ENCODE data around the gene B9D1.

The B9D1 gene

DNA sequence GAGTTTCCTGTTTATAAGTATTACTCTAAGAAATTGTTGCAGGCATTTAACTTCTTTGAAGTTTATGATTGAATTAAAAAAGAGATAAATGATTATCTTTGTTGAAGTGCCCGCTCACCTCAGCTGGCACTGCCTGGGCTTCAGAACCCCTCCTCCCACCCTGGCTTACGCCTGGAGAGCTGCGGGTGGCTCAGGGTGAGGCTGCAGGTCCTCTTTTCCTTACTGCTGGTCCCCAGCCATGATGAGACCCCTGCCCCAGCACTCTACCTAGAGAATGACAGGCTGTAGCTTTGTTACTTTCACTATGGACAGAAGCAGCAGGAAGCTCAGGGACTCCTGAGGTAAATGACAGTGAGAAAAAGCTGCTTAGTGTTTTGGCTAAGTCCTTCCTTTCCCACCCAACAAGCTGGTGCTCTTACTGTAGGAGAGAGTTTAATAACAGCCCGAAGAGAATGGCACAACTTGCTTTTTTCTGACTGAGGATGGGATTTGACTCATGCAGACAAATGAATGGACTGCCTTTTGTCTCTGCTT, 63.2 kb downstream of the B9D1 start:
- DNase-seq, result no peak

DNA sequence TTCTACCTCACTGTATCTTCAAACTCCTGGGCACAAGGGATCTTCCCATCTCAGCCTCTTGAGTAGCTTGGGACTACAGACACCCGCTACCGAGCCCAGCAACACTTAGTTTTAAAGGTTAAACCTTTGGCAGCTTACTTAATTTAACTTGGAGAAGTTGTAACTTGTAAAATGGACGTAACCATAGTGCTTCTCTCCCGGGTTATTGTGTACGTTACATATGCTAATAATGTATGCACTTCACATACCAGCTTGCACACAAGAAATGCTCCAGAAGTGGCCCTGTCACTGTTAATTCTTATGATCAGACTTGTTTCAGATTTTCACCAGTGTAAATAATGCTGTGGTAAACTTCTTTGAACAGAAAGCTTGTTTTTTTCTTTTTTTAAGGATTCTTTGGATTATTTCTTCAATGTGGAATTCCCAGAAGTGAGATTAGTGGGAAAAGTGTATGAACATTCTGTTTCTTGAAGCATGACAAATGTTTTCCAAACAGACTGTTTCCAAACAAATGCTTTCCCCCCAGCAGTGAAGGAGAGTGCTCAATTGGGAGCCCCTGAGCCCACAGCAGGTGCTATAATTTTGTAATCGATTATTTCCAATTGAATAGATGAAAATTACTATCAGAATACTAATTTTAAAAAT, 63.8 kb downstream of the B9D1 start:
- DNase-seq, result no peak

DNA sequence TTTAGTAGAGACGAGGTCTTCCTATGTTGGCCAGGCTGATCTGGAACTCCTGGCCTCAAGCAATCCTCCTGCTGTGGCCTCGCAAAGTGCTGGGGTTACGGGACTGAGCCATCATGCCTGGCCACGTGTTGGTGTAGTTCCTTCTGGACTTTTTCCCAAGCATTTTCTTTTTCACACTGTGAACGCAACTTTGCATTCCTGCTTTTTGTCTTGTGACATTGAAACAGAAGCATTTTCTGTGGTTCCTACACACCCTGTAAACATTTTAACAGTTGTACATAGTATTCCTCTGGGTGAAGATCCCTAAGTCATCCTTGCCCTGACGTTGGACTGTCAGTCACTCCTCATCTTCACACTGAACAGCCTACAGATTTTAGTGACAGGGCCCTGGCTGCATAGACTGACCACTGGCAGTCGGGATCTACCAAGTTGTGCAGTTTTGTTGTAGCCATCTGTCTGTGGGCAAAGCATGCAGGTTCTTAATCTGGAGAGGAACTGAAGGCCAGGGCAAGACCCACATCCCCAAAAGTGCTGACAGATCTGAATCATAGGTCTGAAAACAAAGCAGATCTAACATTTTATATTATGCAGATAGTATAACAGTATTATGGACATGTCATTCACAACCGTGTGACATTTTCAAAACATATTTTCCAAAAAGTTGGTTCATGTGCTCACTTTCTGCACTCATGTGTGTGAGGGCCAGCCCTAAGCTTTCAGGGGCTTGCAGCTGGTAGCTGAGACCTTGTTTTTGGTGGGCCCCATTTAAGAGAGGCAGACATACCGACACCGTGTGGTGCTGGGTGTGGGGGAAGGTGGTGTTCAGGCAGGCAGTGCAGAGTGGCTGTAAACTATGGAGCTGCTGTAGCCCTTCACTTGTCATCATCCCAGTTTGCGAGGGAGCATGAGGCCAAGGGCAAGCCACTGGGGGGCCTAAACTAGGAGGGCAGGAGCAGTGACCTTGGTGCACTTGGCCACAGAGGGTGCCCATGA, 65.4 kb downstream of the B9D1 start:
- no peak for DNase-seq

DNA sequence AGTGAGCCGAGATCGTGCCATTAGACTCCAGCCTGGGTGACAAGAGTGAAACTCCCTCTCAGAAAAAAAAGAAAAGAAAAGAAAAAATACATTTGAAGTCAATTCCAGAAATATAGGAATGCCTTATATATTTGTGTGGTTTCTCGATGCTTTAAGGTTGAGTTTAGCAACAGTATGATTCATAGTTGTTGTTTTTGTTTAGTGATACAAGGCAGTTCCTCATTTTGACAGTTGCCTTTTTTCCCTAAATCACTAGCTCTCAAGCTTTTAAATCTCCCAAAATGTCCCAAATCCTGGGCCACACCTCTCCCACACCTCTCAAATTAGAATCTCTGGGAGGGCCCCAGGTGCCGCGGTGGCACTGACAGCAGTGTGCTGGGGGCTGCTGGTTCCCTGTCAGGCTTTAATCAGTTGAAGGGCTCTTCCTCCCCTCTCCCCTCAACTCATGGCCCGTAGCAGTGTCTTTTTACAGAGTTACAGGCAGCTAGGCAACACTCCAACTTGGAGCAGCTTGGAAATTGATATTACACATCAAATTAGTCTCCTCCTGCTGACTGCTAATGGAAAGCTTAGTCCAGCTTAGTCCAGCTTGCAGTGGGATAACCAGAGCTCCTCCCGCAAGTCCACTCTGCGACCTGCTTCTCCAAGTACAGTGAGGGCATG, 66.9 kb downstream of the B9D1 start:
- no peak for DNase-seq

DNA sequence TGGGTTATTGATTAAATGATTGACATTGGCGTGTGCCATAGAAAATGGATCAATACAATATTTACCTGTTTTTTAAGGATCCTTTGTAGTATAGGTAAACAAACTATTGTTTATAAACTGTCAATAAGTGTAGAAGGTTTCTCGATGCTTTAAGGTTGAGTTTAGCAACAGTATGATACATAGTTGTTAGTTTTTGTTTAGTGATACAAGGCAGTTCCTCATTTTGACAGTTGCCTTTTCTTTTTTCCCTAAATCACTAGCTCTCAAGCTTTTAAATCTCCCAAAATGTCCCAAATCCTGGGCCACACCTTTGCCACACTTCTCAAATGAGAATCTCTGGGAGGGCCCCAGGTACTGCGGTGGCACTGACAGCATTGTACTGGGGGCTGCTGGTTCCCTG, 68.1 kb downstream of the B9D1 start:
- no peak for DNase-seq

Data from fibroblast of skin of right biceps (primary cell).